ENCODE data around the gene KRT74.

GRCh38 chr12:52524241-52524897 is 49.3 kb downstream of the KRT74 start:
- TF ChIP-seq CTCF (IDR thresholded peaks at IDR 0.05), result no peak
- TF ChIP-seq POLR2AphosphoS5 (IDR thresholded peaks at IDR 0.05; ENCODE audit: low read depth, low read length), result no peak
- TF ChIP-seq SIN3A (IDR thresholded peaks at IDR 0.05; ENCODE audit: borderline replicate concordance, insufficient read depth, low read depth, low read length), result no peak
- TF ChIP-seq, protein P1, sequence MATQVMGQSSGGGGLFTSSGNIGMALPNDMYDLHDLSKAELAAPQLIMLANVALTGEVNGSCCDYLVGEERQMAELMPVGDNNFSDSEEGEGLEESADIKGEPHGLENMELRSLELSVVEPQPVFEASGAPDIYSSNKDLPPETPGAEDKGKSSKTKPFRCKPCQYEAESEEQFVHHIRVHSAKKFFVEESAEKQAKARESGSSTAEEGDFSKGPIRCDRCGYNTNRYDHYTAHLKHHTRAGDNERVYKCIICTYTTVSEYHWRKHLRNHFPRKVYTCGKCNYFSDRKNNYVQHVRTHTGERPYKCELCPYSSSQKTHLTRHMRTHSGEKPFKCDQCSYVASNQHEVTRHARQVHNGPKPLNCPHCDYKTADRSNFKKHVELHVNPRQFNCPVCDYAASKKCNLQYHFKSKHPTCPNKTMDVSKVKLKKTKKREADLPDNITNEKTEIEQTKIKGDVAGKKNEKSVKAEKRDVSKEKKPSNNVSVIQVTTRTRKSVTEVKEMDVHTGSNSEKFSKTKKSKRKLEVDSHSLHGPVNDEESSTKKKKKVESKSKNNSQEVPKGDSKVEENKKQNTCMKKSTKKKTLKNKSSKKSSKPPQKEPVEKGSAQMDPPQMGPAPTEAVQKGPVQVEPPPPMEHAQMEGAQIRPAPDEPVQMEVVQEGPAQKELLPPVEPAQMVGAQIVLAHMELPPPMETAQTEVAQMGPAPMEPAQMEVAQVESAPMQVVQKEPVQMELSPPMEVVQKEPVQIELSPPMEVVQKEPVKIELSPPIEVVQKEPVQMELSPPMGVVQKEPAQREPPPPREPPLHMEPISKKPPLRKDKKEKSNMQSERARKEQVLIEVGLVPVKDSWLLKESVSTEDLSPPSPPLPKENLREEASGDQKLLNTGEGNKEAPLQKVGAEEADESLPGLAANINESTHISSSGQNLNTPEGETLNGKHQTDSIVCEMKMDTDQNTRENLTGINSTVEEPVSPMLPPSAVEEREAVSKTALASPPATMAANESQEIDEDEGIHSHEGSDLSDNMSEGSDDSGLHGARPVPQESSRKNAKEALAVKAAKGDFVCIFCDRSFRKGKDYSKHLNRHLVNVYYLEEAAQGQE (IDR thresholded peaks at IDR 0.05; ENCODE audit: insufficient read depth in 1 of 2, low read depth in 2 of 2, low read length in 1 of 2), result no peak
- no peak for TF ChIP-seq TCF7L2 (IDR thresholded peaks at IDR 0.05; ENCODE audit: low read depth, low read length)
